Measurements from ENCODE around the gene PDGFD.

DNA sequence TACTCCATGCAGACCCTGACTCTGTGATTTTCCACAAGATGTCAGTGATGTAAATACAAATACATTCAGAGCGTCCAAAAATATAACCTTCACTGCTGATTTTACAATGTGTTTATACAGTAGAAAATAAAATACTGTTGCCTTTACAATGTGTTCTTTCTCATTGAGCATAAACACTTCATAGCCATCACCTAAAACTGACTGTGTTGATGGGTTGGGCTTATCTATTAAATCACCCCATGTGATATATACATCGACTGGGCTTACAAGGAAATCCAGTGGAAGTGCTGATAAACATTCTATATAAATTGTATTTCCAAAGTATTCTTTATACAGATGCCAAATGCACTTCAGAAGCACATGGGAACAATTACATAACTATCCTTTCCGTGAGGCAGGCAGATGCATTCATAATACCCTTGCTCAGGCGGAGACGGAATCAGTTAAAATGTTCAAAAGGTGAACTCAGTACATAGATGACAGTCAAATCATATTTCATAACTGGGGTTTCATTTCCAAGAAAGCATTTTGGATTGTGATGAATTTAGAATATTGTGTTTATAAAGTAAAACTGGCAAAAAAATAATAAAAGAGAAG lies 99.8 kb downstream of the PDGFD start:
- TF ChIP-seq CTCF (conservative IDR thresholded peaks at IDR 0.05 in 1 of 2, IDR thresholded peaks at IDR 0.05 in 1 of 2; ENCODE audit: low read depth in 1 of 2, low read length in 2 of 2) (no peak), EZH2 (IDR thresholded peaks at IDR 0.05; ENCODE audit: low read length, missing control alignments) (no peak)
